Measurements from ENCODE around the gene TESK2. TPM values are rescaled to one million over a fixed set of nuclear protein-coding genes. Genes with fewer than 3 reads are reported as not detected.

The TESK2 gene
- total and polyA plus RNA-seq, 8 donors = 1.5 to 3.6 (median 2.6) TPM

DNA sequence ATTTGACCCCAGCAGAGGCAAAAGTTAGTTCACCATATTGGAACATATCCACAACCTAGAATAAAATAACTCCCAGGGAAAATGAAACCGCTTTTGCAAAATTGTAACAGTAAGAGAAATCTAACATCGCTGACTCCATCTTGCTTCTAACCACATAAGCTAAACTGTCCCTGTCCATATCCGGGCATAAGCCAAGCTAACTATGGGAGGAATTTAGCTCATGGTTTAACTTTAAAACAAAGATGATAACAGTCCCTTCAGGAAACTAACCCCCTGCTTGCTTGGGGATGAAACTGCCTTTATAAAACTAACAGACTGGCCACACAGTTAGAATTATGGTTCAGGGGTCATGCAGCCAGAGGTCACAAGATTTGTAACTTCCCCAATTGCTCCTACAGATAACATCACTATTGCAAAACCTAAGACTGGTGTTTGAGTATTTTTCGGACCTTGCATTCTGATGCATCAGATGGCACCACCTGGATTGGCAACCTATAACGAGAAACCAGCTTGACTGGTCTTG lies 46.3 kb downstream of the TESK2 start:
- Histone ChIP-seq H3K4me1 (peaks cover 0 to 5% (median 0%) of the 10 kb centered on the region in 3 donors), H3K9me3 (no peaks in the 10 kb centered on the region), H3K27ac (no peak overlapping the region), H3K36me3 (no peaks in the 10 kb centered on the region), H3K27me3 (no peaks in the 10 kb centered on the region), H3K4me3 (no peak overlapping the region)
- ATAC-seq (no peak), DNase-seq (no peak), FAIRE-seq (no peak)
- intact Hi-C loops (cut with DNase I) = no loop called here
- WGBS, 2 donors = 93% methylated on average over 5 of the region's 5 CpGs
- TF ChIP-seq CTCF (IDR thresholded peaks at IDR 0.05) = no peak

GRCh38 chr1:45443580-45444446 lies 47.1 kb downstream of the TESK2 start:
- Histone ChIP-seq H3K27ac (no peak overlapping the region), H3K27me3 (no peaks in the 10 kb centered on the region), H3K4me3 (no peak overlapping the region), H3K4me1 (peaks cover 0 to 5% (median 0%) of the 10 kb centered on the region in 3 donors), H3K9me3 (no peaks in the 10 kb centered on the region), H3K36me3 (no peaks in the 10 kb centered on the region)
- 51 to 60% methylated on average over 7 of the region's 7 CpGs for WGBS, 2 donors
- FAIRE-seq (no peak), DNase-seq (no peak), ATAC-seq (no peak)
- intact Hi-C loops (cut with DNase I) = no loop called here
- TF ChIP-seq CTCF (IDR thresholded peaks at IDR 0.05) = no peak

GRCh38 chr1:45442272-45442671 lies 48.7 kb downstream of the TESK2 start:
- WGBS, 2 donors = 84 to 85% methylated on average over 3 of the region's 3 CpGs
- TF ChIP-seq CTCF (IDR thresholded peaks at IDR 0.05) = no peak
- DNase-seq (no peak), ATAC-seq (no peak), FAIRE-seq (no peak)
- Histone ChIP-seq H3K4me3 (no peak overlapping the region), H3K27me3 (no peaks in the 10 kb centered on the region), H3K9me3 (no peaks in the 10 kb centered on the region), H3K36me3 (no peaks in the 10 kb centered on the region), H3K4me1 (peaks cover 0 to 5% (median 0%) of the 10 kb centered on the region in 3 donors), H3K27ac (no peak overlapping the region)
- intact Hi-C loops (cut with DNase I) = no loop called here

DNA sequence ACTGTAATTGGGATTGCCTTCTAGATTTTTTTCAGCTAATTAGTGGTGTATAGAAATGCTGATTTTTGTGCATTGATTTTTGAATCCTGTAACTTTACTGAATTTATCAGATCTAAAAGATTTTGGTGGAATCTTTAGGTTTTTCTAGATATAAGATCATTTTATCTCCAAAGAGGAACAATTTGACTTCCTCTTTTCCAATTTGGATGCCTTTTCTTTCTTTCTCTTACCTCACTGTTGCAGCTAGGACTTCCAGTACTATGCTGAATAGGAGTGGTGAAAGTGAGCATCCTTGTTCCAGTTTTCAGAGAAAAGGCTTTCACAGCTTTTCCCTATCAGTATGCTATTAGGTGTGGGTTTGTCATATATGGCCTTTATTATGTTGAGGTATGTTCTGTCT lies 53.6 kb downstream of the TESK2 start:
- no peaks in the 10 kb centered on the region for H3K4me1 ChIP-seq
- TF ChIP-seq CTCF (IDR thresholded peaks at IDR 0.05) = no peak
- intact Hi-C loops (cut with DNase I) = no loop called here

GRCh38 chr1:45430490-45430889 lies 60.5 kb downstream of the TESK2 start:
- Histone ChIP-seq H3K27me3 (no peaks in the 10 kb centered on the region), H3K36me3 (no peaks in the 10 kb centered on the region), H3K4me3 (no peak overlapping the region), H3K9me3 (no peaks in the 10 kb centered on the region), H3K4me1 (no peaks in the 10 kb centered on the region), H3K27ac (no peak overlapping the region)
- DNase-seq (no peak), ATAC-seq (peak in 1 of 4 donors; percentile 19), FAIRE-seq (no peak)
- no peak for TF ChIP-seq CTCF (IDR thresholded peaks at IDR 0.05)
- intact Hi-C loops (cut with DNase I) = no loop called here
- 85 to 92% methylated on average over 5 of the region's 5 CpGs for WGBS, 2 donors

More for the DNA sequence above, 53.6 kb downstream of the TESK2 start:
- Histone ChIP-seq H3K9me3 (no peaks in the 10 kb centered on the region), H3K36me3 (no peaks in the 10 kb centered on the region), H3K4me3 (no peak overlapping the region), H3K27me3 (no peaks in the 10 kb centered on the region), H3K27ac (no peak overlapping the region)
- ATAC-seq (no peak), FAIRE-seq (peak; percentile 5), DNase-seq (no peak)

Data from pancreas (tissue), 10 donors.